Stimulated activated naive CD4-positive, alpha-beta T cell treated with Interleukin-2 at 50 U/mL for 16 hours (primary cell): Measurements from ENCODE around the gene N4BP2L1.

Experiments used
- DNase-seq: peaks from one replicate; lab custom pipeline; 2025; lab: John Stamatoyannopoulos, UW

Gene N4BP2L1

DNA sequence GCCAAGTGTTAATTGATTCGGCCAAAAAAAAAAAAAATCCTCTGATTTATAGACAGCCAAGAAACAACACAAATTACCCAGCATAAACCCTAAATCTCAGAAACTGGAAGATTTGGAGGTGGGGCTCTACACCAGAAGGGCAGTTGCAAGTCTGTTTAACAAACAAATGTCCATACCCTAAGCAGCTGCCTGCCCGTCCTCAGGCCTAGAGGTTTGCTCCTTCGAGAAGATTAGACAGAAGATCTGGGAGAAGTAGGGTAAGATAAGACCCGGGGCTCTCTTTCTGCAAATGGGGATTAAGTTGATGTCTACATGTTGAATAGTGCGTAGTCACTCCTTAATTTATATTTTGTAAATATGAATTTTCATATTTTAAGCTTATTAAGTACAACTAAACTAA, 3.4 kb upstream of the N4BP2L1 start:
- DNase-seq: no peak

DNA sequence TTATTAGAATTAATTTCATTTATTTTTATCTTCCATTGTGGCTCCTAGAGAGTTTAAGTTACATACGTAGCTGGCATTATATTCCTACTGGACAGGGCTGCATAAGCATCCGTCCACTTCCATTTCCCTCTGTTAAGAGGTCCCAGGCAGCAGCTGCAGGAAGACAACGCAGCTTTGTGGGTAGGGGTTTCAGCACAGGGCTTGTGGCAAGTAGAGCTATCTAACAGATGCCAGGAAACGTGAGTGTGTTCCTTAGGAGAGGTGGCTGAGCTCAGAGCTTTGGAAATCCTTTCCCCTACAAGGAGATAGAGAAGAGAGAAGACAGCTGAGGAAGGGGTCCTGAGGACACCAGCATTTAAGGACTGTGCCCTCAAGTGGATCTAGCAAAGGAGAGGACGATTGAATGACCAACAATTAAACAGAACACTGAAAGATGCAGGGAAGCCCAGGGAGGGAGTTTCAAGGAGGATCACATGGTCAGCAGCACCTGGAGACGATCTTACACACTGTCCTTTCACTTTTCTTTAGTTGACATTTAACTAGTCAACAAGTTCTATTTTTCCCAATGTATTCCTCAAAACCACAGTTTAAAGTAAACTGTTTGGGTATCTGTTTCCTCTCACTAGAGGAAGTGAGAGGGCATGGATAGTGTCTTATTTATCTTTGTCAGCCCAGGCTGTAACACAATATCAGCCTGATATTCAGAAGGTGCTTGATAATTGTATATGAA, 2.3 kb upstream of the N4BP2L1 start:
- no peak for DNase-seq

DNA sequence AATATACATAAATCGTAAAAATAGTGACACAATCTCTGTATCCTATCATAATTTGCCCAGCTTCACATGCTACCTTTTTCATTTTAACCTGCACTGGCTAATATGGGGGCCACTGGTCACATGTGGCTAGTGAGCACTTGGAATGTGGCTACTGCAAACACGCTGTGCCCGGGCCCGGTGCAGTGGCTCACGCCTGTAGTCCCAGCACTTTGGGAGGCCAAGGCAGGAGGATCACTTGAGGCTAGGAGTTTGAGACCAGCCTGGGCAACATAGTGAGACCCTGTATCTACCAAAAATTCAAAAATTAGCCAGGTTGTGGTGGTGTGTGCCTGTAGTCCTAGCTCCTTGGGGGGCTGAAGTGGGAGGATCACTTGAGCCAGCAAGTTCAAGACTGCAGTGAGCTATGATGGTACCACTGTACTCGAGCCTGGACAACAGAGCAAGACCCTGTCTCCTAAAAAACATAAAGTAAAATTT, 1.5 kb upstream of the N4BP2L1 start:
- DNase-seq: no peak

DNA sequence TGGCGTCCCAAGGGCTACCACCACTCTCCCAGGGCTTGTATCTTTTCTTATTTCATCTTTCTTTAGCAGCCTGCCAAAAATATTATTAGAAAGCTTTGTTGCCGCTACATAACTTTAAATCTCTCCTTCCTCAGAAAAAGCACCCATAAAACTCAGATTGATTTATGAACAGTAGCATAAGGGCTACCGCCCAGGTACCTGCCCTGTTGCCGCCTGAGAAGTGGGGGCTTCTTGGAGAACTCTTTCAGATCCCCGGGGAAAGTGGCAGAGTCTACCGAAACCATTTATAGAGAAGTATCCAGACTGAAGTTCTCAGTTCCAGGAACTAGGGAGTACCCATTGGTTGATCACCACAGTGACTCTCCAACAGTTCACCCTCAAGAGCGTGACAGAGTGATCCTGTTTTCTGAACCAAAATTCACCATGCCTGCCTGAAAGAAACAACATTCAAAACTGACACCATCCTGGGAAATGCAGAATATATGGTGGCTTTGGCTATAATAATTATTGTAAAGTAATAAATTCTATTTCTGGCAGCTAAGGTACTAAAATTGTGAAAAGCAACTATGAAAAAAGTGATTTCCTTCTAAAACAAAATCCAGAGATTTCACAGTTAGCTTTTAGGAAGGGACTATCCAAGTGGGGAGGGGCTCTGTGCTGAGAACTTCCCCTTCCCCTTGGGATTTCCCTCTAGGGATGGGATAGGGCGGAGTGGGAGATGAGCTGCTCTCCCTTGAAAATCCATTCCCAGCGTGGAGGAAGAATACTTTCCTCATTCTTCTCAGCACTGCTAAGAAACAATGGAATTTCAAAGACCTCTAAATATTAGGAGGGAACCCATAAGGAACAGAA, 877 bp upstream of the N4BP2L1 start:
- DNase-seq: no peak

DNA sequence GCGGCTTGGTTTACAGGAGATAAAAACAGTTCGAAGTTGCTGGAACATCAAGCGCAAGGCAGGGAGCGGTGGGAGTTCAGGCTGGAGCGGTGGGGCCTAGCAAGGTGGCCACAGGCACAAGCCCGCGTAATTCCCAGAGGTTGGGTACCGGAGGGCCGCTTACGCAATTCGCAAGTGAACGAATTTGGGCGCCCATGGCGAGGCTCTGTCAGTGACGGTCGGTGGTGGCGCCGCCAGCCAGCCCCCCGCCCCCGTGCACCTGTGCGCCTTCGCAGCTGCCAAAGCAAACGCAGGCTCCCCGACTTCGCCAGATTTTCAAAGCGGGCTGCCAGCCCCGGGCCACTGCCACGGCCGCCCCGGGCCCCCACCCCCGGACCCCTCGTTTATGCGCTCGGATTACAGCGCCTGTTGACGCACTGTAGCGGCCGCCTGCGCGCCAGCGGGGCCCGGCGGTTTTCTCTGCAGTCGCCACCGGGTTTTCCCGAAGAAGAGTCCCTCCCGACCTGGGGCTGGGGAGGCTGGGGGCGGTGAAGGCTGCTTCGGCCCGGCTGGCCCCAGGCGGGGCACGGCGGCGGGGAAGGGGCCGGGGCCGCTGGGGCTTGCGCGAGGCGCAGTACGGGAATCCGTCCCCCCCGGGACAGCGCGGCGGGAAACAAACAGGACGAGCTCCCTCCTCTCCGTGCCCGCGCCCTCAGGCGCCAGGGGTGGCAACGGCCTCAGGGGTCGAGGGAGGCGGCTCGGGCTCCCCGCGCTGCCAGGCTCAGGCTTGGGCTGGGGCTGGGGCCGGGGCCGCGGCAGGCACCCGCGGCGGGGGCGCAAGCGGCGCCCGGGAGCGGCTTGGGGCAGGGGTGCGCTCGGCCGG, 709 bp downstream of the N4BP2L1 start:
- DNase-seq: peak; percentile 48

DNA sequence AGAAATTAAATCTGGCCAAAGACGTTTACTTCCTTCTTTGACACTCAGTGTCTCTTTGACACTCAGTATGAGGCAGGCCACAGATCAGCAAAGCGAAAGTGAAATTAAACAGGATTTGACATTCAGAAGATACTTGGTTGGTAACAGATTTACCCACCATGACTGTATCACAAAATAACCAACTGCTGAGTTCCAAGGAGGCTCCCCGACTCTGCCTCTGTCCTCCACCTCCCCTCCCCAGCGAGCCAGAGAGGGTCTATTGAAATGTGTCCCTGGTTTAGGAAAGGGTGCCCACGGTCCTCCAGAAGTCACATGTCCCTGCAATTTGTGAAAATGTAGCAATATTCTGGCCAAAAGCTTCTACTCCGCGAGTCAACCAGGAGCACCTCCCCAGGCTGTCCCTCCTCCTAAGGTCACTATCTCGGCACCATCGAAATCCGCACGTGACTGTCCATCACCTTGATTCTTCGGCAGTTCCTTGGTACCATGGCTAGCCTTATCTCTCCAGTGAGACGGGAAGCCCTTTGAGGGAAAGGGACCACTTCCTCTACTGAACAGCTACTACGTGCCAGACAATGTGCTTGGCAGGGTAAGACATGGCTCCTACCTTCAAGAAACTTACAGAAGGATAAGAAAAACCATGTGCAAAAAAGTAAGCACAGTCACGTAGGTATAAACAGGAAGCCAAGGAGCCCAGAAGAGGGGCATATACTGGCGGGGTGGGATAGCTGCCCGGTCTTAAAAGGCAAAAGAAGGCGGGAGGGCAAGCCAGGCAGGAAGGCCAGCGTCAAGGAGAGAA, 1.5 kb downstream of the N4BP2L1 start:
- DNase-seq: peak; percentile 25

DNA sequence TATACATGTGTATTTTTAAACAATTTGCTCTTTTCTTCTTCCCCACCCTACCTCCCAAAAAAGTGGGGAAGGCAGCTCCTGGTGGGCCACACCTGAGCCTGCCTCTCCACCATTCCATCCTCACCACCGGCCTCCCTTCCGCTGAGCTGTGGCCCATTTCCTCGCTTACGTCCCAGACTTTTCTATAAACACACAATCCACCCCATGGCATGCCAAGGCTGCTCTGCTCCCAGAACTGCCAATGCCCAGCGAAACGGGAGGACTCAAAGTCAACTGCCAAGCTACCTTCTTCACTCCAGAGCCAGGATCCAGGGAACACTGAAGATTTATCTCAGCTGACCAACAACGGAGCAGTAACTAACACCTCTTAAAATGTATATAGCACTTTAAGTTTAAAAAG, 2.8 kb downstream of the N4BP2L1 start:
- no peak for DNase-seq

DNA sequence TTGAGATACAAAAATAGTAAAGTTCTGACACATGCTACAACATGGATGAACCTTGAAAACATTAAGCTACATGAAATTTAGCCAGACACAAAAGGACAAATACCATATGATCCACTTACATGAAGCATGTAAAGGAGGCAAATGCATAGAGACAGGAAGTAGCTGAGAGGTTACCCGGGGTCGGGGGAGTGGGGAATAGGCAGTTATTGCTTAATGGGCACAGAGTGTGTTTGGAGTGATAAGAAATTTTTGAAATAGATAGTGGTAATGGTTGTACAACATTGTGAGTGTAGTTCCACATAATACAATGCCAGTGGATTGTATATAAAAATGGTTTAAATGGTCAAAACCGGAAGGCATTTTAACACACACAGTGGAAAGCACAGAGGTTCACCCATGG, 4.3 kb downstream of the N4BP2L1 start:
- DNase-seq: no peak

DNA sequence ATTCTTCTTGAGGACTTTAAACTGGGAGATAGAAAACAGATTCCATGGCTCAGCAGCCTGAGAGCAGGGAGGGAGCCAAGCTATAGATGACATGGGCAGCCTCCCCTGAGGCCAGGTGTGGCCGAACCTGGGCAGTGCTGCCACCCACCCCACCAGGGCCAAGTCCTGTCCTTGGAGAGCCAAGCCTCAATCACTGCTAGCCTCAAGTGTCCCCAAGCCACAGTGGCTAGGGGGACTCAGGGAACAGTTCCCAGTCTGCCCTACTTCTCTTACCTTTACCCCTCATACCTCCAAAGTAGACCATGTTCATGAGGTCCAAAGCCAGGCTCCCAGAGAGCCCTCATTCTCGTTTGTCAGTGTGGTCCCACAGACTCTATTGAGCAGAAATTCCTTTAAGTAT, 8.1 kb downstream of the N4BP2L1 start:
- no peak for DNase-seq

DNA sequence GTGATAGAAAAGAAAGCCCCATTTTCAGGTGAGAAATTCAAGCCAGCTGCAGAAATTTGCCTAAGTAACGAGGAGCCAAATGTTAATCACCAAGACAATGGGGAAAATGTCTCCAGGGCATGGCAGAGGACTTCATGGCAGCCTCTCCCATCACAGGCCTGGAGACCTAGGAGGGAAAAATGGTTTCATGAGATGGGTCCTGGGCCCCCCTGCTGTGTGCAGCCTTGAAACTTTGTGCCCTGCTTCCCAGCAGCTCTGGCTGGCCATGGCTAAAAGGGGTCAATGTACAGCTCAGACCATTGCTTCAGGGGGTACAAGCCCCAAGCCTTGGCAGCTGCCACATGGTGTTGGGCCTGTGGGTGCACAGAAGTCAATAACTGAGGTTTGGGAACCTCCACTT, 9.9 kb downstream of the N4BP2L1 start:
- no peak for DNase-seq

DNA sequence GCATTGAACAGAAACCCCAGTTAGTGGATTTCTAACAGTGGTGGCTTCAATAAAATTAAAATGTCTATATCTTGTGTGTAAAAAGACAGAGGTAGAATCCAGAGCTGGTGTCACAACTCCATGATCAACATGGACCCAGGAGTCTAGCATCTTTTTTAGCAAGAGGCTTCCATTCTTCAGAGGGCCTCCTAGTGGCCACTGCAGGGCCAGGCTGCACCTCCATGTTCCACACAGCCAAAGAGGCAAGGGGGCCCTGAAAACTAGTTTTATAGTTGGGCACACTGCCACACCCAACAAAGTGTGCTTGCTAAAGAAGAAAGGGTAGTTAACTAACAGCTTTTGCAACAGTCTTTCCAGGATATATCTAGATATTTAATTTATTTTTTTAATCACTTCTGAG, 12.9 kb downstream of the N4BP2L1 start:
- DNase-seq: no peak

DNA sequence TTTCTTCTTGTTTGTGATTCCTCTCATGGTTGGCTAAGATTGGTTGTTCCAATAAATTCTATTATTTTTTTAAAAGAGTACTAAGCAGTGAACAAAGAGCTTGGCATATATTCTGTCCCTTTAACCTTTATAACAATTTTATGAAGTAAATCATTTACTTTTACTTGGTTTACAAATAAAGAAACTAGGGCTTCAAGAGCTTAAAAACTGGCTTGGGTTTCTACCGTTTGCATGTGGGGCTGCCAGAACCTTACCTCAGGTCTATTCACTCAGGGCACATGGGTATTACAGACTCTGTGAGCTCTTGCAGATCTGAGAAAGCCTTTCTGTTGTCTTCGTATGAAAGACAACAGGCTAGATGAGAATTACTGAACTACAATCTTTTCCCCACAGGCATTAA, 13.3 kb downstream of the N4BP2L1 start:
- no peak for DNase-seq

DNA sequence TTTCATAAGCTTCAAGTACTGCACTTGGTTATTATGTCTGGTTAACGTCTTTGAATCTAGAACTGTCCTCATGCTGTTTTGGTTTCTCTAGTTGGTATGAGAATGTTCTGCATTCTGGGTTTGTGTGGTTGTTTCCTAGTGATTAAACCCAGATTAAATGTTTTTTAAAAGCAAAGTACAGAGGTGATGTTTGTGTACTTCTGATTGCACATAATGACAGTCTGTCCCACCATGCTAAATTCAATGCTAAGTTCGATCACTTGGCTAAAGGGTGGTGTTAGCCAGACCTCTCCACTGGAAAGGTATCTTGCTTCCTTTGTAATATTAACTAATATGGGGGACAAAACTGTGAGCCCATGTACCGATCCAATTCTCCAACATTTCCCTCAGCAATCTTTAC, 14.6 kb downstream of the N4BP2L1 start:
- no peak for DNase-seq

DNA sequence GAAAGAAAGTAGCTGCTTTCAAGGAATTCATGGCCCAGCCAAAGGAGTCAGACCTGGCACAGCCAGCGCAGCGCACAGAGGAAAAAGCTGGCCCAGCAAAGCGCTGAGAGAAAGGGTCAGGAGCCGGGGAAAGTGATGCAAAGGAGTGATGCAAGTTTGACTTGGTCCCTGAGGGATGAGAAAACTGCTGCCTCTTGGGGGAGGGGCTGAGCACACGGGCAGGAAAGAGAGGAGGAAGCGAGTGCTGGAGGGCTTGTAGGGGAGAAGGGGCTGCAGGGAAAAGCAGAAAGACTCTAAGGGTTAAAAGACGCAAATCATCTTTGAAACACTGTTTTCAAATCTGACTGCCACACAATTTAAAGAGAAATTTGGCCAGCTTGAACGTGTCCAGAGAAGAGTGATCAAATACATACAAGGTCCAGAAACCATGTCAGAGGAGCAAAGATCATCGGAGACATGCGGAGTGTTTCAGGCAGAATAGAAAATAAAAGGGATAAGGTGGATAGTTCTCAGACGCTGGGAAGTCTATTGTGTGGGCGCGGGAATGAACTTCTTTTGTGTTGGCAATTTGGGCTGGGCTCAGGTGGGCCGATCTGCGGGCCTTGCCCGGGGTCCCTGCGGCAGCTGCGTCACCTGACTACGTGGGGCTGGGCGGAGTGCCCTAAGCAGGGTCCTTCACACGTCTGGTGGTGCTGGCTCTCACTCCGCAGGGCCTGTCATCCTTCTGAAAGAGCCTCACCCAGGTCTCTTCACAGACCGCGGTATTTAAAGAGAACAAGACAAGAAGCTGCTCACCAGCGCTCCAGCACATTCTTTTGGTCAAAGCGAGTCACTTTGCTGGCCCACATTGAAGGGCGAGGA, 18.1 kb downstream of the N4BP2L1 start:
- DNase-seq: no peak

DNA sequence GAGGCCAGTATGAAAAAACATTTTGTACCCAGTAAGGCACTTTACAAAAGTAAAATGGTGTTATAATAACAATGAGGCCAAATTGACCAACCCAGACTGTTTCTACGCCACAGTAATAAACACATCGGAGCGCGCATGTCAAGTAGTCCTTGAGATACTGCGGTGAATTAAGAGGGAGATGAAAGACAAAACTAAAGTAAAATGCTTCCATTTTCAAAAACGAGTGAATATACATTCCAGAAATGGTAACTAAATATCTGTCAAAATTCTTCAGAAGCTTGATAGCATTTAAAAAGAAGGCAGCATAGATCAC, 19.0 kb downstream of the N4BP2L1 start:
- DNase-seq: no peak

DNA sequence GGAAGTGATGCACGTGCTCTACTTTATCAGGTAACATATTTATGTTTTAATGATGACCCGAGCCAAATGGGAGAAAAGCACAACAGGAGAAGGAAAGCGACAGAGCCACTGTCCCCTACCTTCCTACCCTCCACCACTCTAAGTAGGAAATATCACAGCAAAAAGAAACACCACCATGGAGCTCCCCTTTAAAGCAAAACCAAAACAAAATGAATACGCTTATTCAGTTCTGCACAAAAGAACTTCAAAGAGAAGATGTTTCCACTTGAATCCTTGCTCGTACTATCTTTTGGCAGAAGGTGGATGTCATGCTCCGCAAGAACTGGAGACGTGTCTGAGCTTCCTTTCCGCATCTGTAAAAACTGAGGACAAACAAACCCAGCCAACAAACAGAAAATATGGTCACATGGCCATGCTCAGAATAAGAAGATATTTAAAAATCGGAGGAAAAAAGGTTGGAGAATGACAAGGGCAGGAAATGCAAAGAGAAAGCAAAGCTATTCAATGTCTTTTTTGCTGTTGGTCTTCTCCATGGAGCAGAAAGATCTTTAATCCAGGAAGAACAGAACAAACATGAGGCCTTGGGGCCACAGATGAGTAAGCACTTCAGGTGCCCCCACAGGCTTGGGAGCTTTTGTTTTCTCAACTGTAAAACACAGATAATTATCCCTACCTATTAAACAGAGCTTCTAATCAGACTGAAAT, 19.5 kb downstream of the N4BP2L1 start:
- DNase-seq: no peak

DNA sequence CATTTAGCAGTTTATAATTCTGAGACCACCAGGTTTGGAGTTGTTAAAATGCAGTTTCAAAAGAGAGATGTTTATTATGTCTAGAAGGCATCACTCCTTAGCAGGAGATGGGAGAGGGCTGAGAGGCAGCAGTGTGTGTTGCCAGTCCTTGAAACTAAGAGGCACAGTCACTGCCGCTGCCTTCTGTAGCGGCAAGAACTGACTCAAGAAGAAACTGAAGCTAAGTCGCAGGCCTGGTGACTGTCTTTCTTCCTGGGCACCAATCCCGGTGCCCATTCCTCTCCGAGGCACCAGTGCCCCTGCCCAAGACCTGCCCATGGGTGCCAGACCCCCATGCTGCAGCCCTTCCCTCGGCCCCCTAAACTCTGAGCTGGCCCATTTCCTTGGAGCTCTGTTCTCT, 20.1 kb downstream of the N4BP2L1 start:
- DNase-seq: no peak

DNA sequence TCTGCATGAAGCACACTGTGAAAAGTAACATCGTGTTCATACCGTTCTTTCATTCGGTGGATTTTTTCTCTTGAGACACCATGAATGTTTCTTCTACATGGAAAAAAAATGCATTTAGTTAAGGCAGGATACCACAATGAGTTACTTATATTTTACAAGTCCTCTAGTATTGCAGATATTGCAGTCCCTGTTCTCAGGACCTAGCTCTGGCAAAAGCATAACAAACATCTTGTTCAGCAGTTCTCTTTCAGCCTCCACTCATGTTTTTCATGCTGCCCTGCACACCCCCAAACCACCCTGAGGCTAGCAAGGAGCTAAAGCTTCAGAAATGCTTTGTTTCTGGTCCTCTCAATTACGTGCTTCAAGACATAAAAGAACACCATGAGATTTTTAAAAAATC, 24.8 kb downstream of the N4BP2L1 start:
- no peak for DNase-seq

DNA sequence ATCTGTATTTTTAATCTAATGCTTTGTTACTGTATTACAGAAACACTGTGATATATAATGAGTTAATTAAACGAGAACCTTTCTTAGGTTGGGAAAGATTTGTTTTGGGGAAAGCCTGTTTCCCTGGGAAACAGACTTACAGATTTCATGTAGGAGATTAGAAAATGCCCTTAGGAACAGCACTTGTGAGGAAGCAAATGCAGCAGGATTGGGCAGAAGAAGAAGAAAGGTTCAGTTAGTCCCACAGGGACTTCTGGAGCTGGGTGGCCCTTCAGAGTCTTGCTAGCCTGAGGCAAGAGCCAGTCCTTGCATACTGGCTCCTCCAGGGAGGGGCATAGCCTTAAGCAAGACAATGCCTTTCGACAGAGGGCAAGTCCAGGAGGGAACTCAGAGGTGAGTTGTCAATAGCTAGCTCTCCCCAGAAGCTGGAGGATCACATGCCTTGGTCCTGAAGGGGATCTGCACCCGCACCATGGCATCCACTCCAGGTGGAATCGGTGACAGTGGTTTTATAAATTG, 36.8 kb downstream of the N4BP2L1 start:
- DNase-seq: no peak

DNA sequence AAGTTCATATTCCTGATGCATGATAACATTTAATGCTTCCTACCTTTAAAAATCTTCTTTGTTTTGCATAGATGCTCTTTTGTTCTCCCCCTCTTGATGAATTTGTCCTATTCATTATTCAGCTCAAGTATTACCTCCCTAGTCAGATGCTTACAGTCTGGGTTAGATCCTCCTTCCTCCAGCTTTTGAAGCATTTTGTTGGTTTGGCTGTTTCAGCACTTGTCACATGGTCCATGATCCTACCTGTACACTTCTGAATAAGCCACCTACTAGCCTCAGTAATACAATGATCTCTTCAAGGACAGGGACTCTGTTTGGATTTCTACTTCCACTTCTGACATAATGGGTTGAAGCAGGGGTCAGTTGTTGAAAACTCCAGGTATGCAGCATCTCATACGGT, 37.4 kb downstream of the N4BP2L1 start:
- DNase-seq: no peak
